GM23338 (cell line): ENCODE data around the gene PKIB. TPM values are rescaled to one million over a fixed set of nuclear protein-coding genes. Genes with fewer than 3 reads are reported as not detected.

ENCODE experiments used
- ATAC-seq: fragments of 200-7000 bp; cut with Tn5 transposase; 3 replicates; pipeline ENCODE4 v1.9.1; 2020
- DNase-seq: peaks from one replicate; pipeline ENCODE4 v3.0.0-alpha.2; 2015; ENCODE audit warnings: low spot score
- H2AFZ ChIP-seq: fragments of 200-600 bp; sonication (generic); 2 replicates; pipeline ENCODE4 v1.8.0; 2016; ENCODE audit warnings: antibody characterized with exemption, mild to moderate bottlenecking, moderate library complexity
- H3F3A ChIP-seq: fragments of 200-600 bp; sonication (generic); replicated peaks from 2 replicates; pipeline ENCODE4 v1.8.0; 2017; ENCODE audit warnings: antibody characterized with exemption, mixed run types, low read depth
- H3K27ac ChIP-seq: fragments of 200-600 bp; sonication (generic); 2 replicates; pipeline ENCODE4 v1.6.1; 2016; ENCODE audit warnings: low read depth
- H3K27me3 ChIP-seq: fragments of 200-600 bp; sonication (generic); 2 replicates; pipeline ENCODE4 v1.8.0; 2016; ENCODE audit warnings: mild to moderate bottlenecking, mixed run types, moderate library complexity; ENCODE audit not compliant: insufficient read depth
- H3K36me3 ChIP-seq: fragments of 200-600 bp; sonication (generic); 2 replicates; pipeline ENCODE4 v1.8.0; 2016; ENCODE audit warnings: mild to moderate bottlenecking; ENCODE audit not compliant: insufficient read depth
- H3K4me1 ChIP-seq: fragments of 200-600 bp; sonication (generic); 2 replicates; pipeline ENCODE4 v1.8.0; 2016; ENCODE audit warnings: mild to moderate bottlenecking, moderate library complexity; ENCODE audit not compliant: insufficient read depth
- H3K4me2 ChIP-seq: fragments of 200-600 bp; sonication (generic); 2 replicates; pipeline ENCODE4 v1.7.1; 2017; ENCODE audit warnings: mixed run types
- H3K4me3 ChIP-seq: fragments of 200-600 bp; sonication (generic); 2 replicates; pipeline ENCODE4 v1.6.1; 2016; ENCODE audit warnings: mixed run types
- H3K79me2 ChIP-seq: fragments of 200-600 bp; sonication (generic); replicated peaks from 2 replicates; pipeline ENCODE4 v1.8.0; 2017; ENCODE audit warnings: mild to moderate bottlenecking; ENCODE audit not compliant: insufficient read depth
- H3K9me2 ChIP-seq: fragments of 200-600 bp; sonication (generic); 2 replicates; pipeline ENCODE4 v1.8.0; 2017; ENCODE audit not compliant: insufficient read depth
- H4K20me1 ChIP-seq: fragments of 200-600 bp; sonication (generic); replicated peaks from 2 replicates; pipeline ENCODE4 v1.8.0; 2017; ENCODE audit warnings: mild to moderate bottlenecking; ENCODE audit not compliant: insufficient read depth
- H3K27ac Mint-ChIP-seq: 2 replicates; pipeline ENCODE4 v1.8.0; 2020; ENCODE audit warnings: inconsistent platforms, mild to moderate bottlenecking, moderate library complexity, mixed read lengths
- H3K27me3 Mint-ChIP-seq: 3 replicates; pipeline ENCODE4 v1.8.0; 2022; ENCODE audit warnings: low read depth, mild to moderate bottlenecking, moderate library complexity, mixed read lengths, inconsistent platforms; ENCODE audit not compliant: insufficient read depth, poor library complexity
- H3K36me3 Mint-ChIP-seq: 3 replicates; pipeline ENCODE4 v1.8.0; 2021; ENCODE audit warnings: low read depth, mild to moderate bottlenecking, inconsistent platforms, moderate library complexity, mixed read lengths
- H3K4me1 Mint-ChIP-seq: 3 replicates; pipeline ENCODE4 v1.8.0; 2020; ENCODE audit warnings: mild to moderate bottlenecking, inconsistent platforms, mixed read lengths
- H3K4me3 Mint-ChIP-seq: 3 replicates; pipeline ENCODE4 v1.8.0; 2021; ENCODE audit warnings: moderate library complexity, mild to moderate bottlenecking, inconsistent platforms, mixed read lengths
- H3K9me3 Mint-ChIP-seq: 3 replicates; pipeline ENCODE4 v1.8.0; 2020; ENCODE audit warnings: moderate library complexity, mild to moderate bottlenecking, inconsistent platforms, mixed read lengths
- CREB1 ChIP-seq: fragments of 250-450 bp; sonication (Bioruptor Pico); IDR thresholded peaks from 2 replicates; pipeline ENCODE4 v1.5.0; 2020; ENCODE audit warnings: low read depth, mild to moderate bottlenecking, moderate library complexity
- EZH2phosphoT487 ChIP-seq: fragments of 200-600 bp; sonication (generic); IDR thresholded peaks from one replicate; pipeline ENCODE4 v1.8.1; 2018; ENCODE audit warnings: antibody characterized with exemption; ENCODE audit not compliant: unreplicated experiment
- JUNB ChIP-seq: IDR thresholded peaks from one replicate; pipeline ENCODE4 v1.6.1; 2016; ENCODE audit warnings: antibody characterized with exemption; ENCODE audit not compliant: unreplicated experiment
- NANOG ChIP-seq: IDR thresholded peaks from 2 replicates; pipeline ENCODE4 v1.6.1; 2016; ENCODE audit warnings: antibody characterized with exemption, borderline replicate concordance
- POLR2AphosphoS5 ChIP-seq: IDR thresholded peaks from 2 replicates; pipeline ENCODE4 v1.6.1; 2016; ENCODE audit warnings: antibody characterized with exemption, low read depth
- ZNF114 ChIP-seq: fragments of 250-450 bp; sonication (Bioruptor Pico); IDR thresholded peaks from 2 replicates; pipeline ENCODE4 v1.5.0; 2020; ENCODE audit warnings: mild to moderate bottlenecking, moderate library complexity
- ZNF331 ChIP-seq: fragments of 250-450 bp; sonication (Bioruptor Pico); IDR thresholded peaks from 2 replicates; pipeline ENCODE4 v1.5.0; 2020; ENCODE audit warnings: low read depth, mild to moderate bottlenecking, moderate library complexity
- polyA plus RNA-seq: library from polyadenylated mRNA; unstranded; fragments of >200 nt; fragmentation: Nextera tagmentation; extraction: Ambion mirVana; gene quantifications from 2 replicates; pipeline ENCODE4 v1.2.1, GENCODE V29; 2016
- total RNA-seq: library from RNA; depleted of rRNA; stranded (reverse); fragments of >200 nt; shearing (Covaris generic); gene quantifications from 2 replicates; pipeline ENCODE4 v1.2.3, GENCODE V29; 2014
- TF ChIP-seq, protein P1 (sequence below), 2 experiments: fragments of 200-600 bp in 1 of 2; sonication (generic) in 1 of 2; conservative IDR thresholded peaks; 2 replicates each; pipeline versions ENCODE4 v1.5.1 to v1.6.1; 2016 to 2017; ENCODE audit warnings: antibody characterized with exemption in 2 of 2, low read depth in 2 of 2, mild to moderate bottlenecking in 2 of 2, moderate library complexity in 1 of 2
- TF ChIP-seq, protein P2 (sequence below): IDR thresholded peaks from 2 replicates; pipeline ENCODE4 v1.6.1; 2016; ENCODE audit warnings: antibody characterized with exemption
- TF ChIP-seq, protein P3 (sequence below): IDR thresholded peaks from one replicate; pipeline ENCODE4 v1.6.1; 2018; ENCODE audit warnings: antibody characterized with exemption; ENCODE audit not compliant: unreplicated experiment

Gene PKIB
- total and polyA plus RNA-seq, 2 experiments from 2014 or later, result 125 to 170 TPM

DNA sequence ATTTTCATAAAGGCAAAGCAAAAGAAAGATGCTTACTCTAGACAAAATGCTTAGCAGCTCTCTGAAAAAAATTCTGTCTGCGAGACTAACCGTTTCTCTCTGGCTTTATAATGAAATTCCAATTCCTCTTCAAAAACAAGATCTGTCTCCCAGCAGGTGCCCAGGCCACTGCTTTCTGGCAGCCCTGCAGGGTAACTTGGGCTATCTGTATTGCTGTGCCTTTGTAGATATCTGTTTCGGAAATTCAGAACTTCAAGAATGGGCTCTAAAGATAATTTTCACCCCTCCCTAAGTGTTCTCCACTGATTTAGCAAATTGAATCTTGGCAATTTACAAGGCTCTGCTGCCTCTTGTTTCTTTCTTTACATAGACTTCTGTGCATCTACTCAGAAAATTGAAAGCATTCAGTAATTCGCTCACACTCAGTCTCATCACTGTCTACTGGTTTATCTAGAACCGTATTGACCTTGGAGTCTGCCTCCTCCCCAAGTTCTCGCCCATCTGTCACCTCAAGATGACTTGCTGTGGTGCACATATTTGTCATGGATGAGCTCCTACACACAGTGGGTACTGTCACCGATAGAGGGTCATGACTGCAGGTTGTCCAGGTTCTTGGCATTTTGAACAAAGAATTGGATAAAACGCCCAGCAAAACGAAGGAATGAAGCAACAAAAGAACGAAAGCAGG lies 142.9 kb downstream of the PKIB start:
- no peaks in the 10 kb centered on the region for H3K9me2 ChIP-seq
- peaks cover 65% of the 10 kb centered on the region for H3K27me3 ChIP-seq
- peak overlapping the region; percentile 25; the same call in 1 of the 2 replicates for H3K4me2 ChIP-seq
- TF ChIP-seq NANOG, result no peak
- TF ChIP-seq EZH2phosphoT487, result no peak
- TF ChIP-seq POLR2AphosphoS5, result no peak
- no peak for TF ChIP-seq ZNF114 (CRISPR knock-in tag)
- no peak for TF ChIP-seq ZNF331 (CRISPR knock-in tag)
- TF ChIP-seq, protein P1, sequence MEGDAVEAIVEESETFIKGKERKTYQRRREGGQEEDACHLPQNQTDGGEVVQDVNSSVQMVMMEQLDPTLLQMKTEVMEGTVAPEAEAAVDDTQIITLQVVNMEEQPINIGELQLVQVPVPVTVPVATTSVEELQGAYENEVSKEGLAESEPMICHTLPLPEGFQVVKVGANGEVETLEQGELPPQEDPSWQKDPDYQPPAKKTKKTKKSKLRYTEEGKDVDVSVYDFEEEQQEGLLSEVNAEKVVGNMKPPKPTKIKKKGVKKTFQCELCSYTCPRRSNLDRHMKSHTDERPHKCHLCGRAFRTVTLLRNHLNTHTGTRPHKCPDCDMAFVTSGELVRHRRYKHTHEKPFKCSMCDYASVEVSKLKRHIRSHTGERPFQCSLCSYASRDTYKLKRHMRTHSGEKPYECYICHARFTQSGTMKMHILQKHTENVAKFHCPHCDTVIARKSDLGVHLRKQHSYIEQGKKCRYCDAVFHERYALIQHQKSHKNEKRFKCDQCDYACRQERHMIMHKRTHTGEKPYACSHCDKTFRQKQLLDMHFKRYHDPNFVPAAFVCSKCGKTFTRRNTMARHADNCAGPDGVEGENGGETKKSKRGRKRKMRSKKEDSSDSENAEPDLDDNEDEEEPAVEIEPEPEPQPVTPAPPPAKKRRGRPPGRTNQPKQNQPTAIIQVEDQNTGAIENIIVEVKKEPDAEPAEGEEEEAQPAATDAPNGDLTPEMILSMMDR (conservative IDR thresholded peaks at IDR 0.05; ENCODE audit: low read depth in 2 of 2), result no peak
- peaks cover 34% of the 10 kb centered on the region for H3K4me1 ChIP-seq
- Mint-ChIP-seq H3K4me3 (no peak overlapping the region), H3K27me3 (peaks cover 18% of the 10 kb centered on the region), H3K9me3 (peaks cover 13% of the 10 kb centered on the region), H3K36me3 (peaks cover 8% of the 10 kb centered on the region), H3K4me1 (peaks cover 24% of the 10 kb centered on the region), H3K27ac (no peak overlapping the region)
- H3K4me3 ChIP-seq, result no peak overlapping the region
- H3K36me3 ChIP-seq, result no peaks in the 10 kb centered on the region
- H2AFZ ChIP-seq, result peak overlapping the region; percentile 72; the same call in 1 of the 2 replicates
- H3K79me2 ChIP-seq, result no peaks in the 10 kb centered on the region
- peaks cover 9% of the 10 kb centered on the region; the same call in 1 of the 2 replicates for H4K20me1 ChIP-seq
- peak; percentile 15 for DNase-seq
- peak; percentile 34 for ATAC-seq
- H3F3A ChIP-seq, result no peaks in the 10 kb centered on the region; the same call in 1 of the 2 replicates
- H3K27ac ChIP-seq, result no peak overlapping the region

DNA sequence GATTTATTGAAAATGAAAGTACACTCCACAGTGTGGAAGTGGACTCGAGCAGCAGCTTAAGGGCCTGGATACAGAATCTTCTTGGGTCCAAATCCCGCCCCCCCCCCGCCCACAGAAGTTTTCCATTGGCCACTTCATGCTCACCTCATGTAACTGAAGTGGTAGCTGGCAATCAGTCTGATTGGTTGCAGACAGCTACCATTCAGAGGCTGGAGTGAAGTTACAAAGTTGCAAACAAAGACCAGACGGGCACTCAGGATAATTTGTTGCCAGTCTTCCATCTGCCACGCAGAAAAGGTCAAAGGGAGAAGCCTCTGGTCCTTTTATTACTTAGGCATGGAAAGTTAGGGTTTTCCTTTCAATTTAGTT lies 143.5 kb downstream of the PKIB start:
- no peak overlapping the region for H3K4me3 Mint-ChIP-seq
- Histone ChIP-seq H3K36me3 (no peaks in the 10 kb centered on the region), H2AFZ (peak overlapping the region; percentile 72; the same call in 1 of the 2 replicates), H3K4me3 (no peak overlapping the region), H3K27ac (no peak overlapping the region), H3K27me3 (peaks cover 70% of the 10 kb centered on the region), H3F3A (no peaks in the 10 kb centered on the region; the same call in 1 of the 2 replicates), H3K4me1 (peaks cover 34% of the 10 kb centered on the region), H3K79me2 (no peaks in the 10 kb centered on the region), H4K20me1 (peaks cover 9% of the 10 kb centered on the region; the same call in 1 of the 2 replicates), H3K4me2 (peak overlapping the region; percentile 25; the same call in 1 of the 2 replicates), H3K9me2 (no peaks in the 10 kb centered on the region)
- ATAC-seq (no peak), DNase-seq (no peak)
- H3K9me3 Mint-ChIP-seq, result peaks cover 7% of the 10 kb centered on the region
- H3K4me1 Mint-ChIP-seq, result peaks cover 24% of the 10 kb centered on the region
- H3K36me3 Mint-ChIP-seq, result peaks cover 6% of the 10 kb centered on the region; the same call in 1 of the 3 replicates
- peaks cover 18% of the 10 kb centered on the region for H3K27me3 Mint-ChIP-seq
- no peak overlapping the region for H3K27ac Mint-ChIP-seq
- no peak for TF ChIP-seq CREB1 (CRISPR knock-in tag)
- TF ChIP-seq, protein P2, sequence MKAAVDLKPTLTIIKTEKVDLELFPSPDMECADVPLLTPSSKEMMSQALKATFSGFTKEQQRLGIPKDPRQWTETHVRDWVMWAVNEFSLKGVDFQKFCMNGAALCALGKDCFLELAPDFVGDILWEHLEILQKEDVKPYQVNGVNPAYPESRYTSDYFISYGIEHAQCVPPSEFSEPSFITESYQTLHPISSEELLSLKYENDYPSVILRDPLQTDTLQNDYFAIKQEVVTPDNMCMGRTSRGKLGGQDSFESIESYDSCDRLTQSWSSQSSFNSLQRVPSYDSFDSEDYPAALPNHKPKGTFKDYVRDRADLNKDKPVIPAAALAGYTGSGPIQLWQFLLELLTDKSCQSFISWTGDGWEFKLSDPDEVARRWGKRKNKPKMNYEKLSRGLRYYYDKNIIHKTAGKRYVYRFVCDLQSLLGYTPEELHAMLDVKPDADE, result no peak
- TF ChIP-seq JUNB, result no peak
- no peak for TF ChIP-seq ZNF331 (CRISPR knock-in tag)
- TF ChIP-seq, protein P3, sequence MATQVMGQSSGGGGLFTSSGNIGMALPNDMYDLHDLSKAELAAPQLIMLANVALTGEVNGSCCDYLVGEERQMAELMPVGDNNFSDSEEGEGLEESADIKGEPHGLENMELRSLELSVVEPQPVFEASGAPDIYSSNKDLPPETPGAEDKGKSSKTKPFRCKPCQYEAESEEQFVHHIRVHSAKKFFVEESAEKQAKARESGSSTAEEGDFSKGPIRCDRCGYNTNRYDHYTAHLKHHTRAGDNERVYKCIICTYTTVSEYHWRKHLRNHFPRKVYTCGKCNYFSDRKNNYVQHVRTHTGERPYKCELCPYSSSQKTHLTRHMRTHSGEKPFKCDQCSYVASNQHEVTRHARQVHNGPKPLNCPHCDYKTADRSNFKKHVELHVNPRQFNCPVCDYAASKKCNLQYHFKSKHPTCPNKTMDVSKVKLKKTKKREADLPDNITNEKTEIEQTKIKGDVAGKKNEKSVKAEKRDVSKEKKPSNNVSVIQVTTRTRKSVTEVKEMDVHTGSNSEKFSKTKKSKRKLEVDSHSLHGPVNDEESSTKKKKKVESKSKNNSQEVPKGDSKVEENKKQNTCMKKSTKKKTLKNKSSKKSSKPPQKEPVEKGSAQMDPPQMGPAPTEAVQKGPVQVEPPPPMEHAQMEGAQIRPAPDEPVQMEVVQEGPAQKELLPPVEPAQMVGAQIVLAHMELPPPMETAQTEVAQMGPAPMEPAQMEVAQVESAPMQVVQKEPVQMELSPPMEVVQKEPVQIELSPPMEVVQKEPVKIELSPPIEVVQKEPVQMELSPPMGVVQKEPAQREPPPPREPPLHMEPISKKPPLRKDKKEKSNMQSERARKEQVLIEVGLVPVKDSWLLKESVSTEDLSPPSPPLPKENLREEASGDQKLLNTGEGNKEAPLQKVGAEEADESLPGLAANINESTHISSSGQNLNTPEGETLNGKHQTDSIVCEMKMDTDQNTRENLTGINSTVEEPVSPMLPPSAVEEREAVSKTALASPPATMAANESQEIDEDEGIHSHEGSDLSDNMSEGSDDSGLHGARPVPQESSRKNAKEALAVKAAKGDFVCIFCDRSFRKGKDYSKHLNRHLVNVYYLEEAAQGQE, result no peak
- TF ChIP-seq, protein P1 (conservative IDR thresholded peaks at IDR 0.05; ENCODE audit: low read depth in 2 of 2), result no peak
